ENCODE measurements around the gene VSIG10.

Gene VSIG10

GRCh38 chr12:118020036-118020435 is 83.8 kb downstream of the VSIG10 start:
- no peak overlapping the region for H2AFZ ChIP-seq (ENCODE audit: low read depth)
- no peak overlapping the region for H3K27ac ChIP-seq
- no peaks in the 10 kb centered on the region for H3K27me3 ChIP-seq (ENCODE audit: insufficient read depth, low read depth)
- no peaks in the 10 kb centered on the region for H3K36me3 ChIP-seq (ENCODE audit: insufficient read depth)
- TF ChIP-seq CTCF (conservative IDR thresholded peaks at IDR 0.05; ENCODE audit: low read depth, low read length): no peak
- H4K20me1 ChIP-seq (ENCODE audit: insufficient read depth): no peaks in the 10 kb centered on the region
- no peak overlapping the region for H3K4me3 ChIP-seq (IDR thresholded peaks at IDR 0.05; ENCODE audit: insufficient read depth, low read depth, low read length)
- peaks cover 15% of the 10 kb centered on the region for H3K79me2 ChIP-seq (ENCODE audit: insufficient read depth, low read depth)
- no peak overlapping the region for H3K9ac ChIP-seq
- no peak overlapping the region for H3K4me2 ChIP-seq
- peaks cover 17% of the 10 kb centered on the region for H3K4me1 ChIP-seq (ENCODE audit: low read depth, poor library complexity, severe bottlenecking)

- no peak for TF ChIP-seq CTCF (conservative IDR thresholded peaks at IDR 0.05; ENCODE audit: low read depth, low read length)
- no peak overlapping the region for H2AFZ ChIP-seq (ENCODE audit: low read depth)
- no peak overlapping the region for H3K9ac ChIP-seq
- H3K36me3 ChIP-seq (ENCODE audit: insufficient read depth): no peaks in the 10 kb centered on the region
- H3K4me3 ChIP-seq (IDR thresholded peaks at IDR 0.05; ENCODE audit: insufficient read depth, low read depth, low read length): no peak overlapping the region
- peaks cover 15% of the 10 kb centered on the region for H3K79me2 ChIP-seq (ENCODE audit: insufficient read depth, low read depth)
- H3K4me2 ChIP-seq: peak overlapping the region; percentile 68; the same call in 1 of the 2 replicates
- H3K27me3 ChIP-seq (ENCODE audit: insufficient read depth, low read depth): no peaks in the 10 kb centered on the region
- H4K20me1 ChIP-seq (ENCODE audit: insufficient read depth): no peaks in the 10 kb centered on the region
- no peak overlapping the region for H3K27ac ChIP-seq
- H3K4me1 ChIP-seq (ENCODE audit: low read depth, poor library complexity, severe bottlenecking): peaks cover 17% of the 10 kb centered on the region
Measured at GRCh38 chr12:118017926-118018325, 85.9 kb downstream of the VSIG10 start.

- peaks cover 17% of the 10 kb centered on the region for H3K4me1 ChIP-seq (ENCODE audit: low read depth, poor library complexity, severe bottlenecking)
- no peaks in the 10 kb centered on the region for H4K20me1 ChIP-seq (ENCODE audit: insufficient read depth)
- peak within 1 kb of the TSS; percentile 79 for H3K9ac ChIP-seq
- peak within 1 kb of the TSS; percentile 49; the same call in 1 of the 2 replicates for H2AFZ ChIP-seq (ENCODE audit: low read depth)
- no peak within 1 kb of the TSS for H3K4me3 ChIP-seq (IDR thresholded peaks at IDR 0.05; ENCODE audit: insufficient read depth, low read depth, low read length)
- no peaks in the 10 kb centered on the region for H3K27me3 ChIP-seq (ENCODE audit: insufficient read depth, low read depth)
- peaks cover 15% of the 10 kb centered on the region for H3K79me2 ChIP-seq (ENCODE audit: insufficient read depth, low read depth)
- TF ChIP-seq CTCF (conservative IDR thresholded peaks at IDR 0.05; ENCODE audit: low read depth, low read length): no peak
- H3K36me3 ChIP-seq (ENCODE audit: insufficient read depth): no peaks in the 10 kb centered on the region
- peak within 1 kb of the TSS; percentile 36; the same call in 1 of the 2 replicates for H3K27ac ChIP-seq
- H3K4me2 ChIP-seq: peak within 1 kb of the TSS; percentile 68
Measured at GRCh38 chr12:118016424-118017264, 87.2 kb downstream of the VSIG10 start, which contains the start of gene RFC5. RFC5 (plus strand) TSS chr12:118016703; CDS start chr12:118016828, 125 bp downstream.

- Histone ChIP-seq H3K4me1 (ENCODE audit: low read depth, poor library complexity, severe bottlenecking) (peaks cover 17% of the 10 kb centered on the region), H3K27ac (no peak overlapping the region), H4K20me1 (ENCODE audit: insufficient read depth) (no peaks in the 10 kb centered on the region), H3K4me2 (peak overlapping the region; percentile 10; the same call in 1 of the 2 replicates), H2AFZ (ENCODE audit: low read depth) (peak overlapping the region; percentile 49; the same call in 1 of the 2 replicates), H3K36me3 (ENCODE audit: insufficient read depth) (no peaks in the 10 kb centered on the region), H3K4me3 (IDR thresholded peaks at IDR 0.05; ENCODE audit: insufficient read depth, low read depth, low read length) (no peak overlapping the region), H3K79me2 (ENCODE audit: insufficient read depth, low read depth) (peaks cover 15% of the 10 kb centered on the region), H3K9ac (no peak overlapping the region), H3K27me3 (ENCODE audit: insufficient read depth, low read depth) (no peaks in the 10 kb centered on the region)
- TF ChIP-seq CTCF (conservative IDR thresholded peaks at IDR 0.05; ENCODE audit: low read depth, low read length): no peak
Measured at GRCh38 chr12:118015944-118016343, 87.9 kb downstream of the VSIG10 start.

Measured in KMS-11 (cell line).